ENCODE data around the gene ACAA2.
"Not testable (repeated sequence)": the region's sequence is repeated elsewhere in the genome, so short reads cannot be mapped to it uniquely, and the experiment has no call there.

The ACAA2 gene

DNA sequence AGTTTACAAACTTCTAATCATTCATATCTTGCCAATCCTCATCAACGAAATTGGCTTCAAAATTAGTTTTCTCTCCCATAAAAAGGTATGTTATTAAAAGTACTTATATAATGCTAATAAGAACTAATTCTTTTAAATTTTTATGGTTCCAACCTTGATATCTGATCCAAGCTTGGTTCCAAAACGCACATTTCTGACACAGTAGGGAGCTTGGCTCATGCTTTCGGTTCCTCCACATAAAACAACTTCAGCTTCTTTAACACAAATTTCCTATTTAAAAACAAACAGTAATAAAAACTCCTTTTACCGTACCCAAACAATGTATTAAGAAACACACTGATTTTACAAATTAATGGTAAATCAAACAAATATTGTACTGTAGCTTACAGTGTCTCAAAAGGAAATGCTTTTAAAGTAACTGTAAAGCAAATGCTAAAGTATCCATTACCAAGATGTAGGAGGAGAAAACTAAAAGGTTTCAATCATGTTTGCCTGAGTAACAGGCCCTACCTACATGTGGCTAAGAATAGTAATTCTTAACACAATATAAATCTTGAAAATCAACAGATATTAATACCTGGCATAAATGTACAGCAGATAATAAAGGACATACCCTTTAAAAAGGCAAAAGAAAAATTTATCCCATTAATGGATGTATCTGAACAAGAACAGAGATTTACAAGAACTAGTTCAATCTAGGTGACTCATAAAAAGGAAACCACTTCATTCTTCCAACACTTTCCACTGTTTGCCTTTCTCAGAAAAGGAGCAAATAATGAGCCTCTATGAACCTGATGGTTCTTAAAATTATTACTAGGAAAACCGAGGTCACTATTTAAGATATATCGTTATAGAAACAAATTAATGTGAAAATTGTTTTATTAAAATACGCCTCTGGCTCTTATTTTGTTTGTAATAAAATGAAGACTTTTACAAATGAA, 17.5 kb downstream of the ACAA2 start:
- Histone ChIP-seq H3K27ac (no peak overlapping the region), H3K4me1 (no peaks in the 10 kb centered on the region), H3K27me3 (no peaks in the 10 kb centered on the region), H3K9me3 (no peaks in the 10 kb centered on the region), H3K4me3 (no peak overlapping the region), H3K36me3 (peaks cover 31 to 63% (median 46%) of the 10 kb centered on the region in 3 donors)
- intact Hi-C loops (cut with DNase I; ENCODE audit: low total_unique reads): loop anchor here (5.0 kb wide), 1 partner anchor 1124 kb away; no protein-coding TSS in a partner anchor
- no peak for DNase-seq
- TF ChIP-seq, protein P1, sequence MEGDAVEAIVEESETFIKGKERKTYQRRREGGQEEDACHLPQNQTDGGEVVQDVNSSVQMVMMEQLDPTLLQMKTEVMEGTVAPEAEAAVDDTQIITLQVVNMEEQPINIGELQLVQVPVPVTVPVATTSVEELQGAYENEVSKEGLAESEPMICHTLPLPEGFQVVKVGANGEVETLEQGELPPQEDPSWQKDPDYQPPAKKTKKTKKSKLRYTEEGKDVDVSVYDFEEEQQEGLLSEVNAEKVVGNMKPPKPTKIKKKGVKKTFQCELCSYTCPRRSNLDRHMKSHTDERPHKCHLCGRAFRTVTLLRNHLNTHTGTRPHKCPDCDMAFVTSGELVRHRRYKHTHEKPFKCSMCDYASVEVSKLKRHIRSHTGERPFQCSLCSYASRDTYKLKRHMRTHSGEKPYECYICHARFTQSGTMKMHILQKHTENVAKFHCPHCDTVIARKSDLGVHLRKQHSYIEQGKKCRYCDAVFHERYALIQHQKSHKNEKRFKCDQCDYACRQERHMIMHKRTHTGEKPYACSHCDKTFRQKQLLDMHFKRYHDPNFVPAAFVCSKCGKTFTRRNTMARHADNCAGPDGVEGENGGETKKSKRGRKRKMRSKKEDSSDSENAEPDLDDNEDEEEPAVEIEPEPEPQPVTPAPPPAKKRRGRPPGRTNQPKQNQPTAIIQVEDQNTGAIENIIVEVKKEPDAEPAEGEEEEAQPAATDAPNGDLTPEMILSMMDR (IDR thresholded peaks at IDR 0.05): no peak

DNA sequence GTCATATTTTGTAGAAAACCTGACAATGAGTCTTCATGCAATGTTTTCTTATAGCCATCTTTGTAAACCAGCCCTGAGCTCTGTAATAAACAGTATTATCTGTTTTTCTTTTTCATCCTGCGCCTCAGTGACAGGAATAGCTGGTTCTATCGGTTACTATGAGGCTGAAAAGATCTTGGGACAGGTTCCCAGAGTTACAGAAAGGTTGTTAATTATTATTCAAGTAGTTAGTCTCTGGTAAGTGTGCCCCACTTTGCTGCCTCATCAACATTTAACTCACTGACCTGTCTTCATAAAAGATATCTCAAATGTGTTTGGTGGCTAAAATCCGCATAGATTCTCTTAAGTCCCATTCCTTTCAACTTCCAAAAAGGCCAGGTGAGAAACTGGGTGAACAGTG, 18.6 kb downstream of the ACAA2 start:
- Histone ChIP-seq H3K9me3 (no peaks in the 10 kb centered on the region), H3K4me3 (no peak overlapping the region), H3K36me3 (peaks cover 39 to 74% (median 57%) of the 10 kb centered on the region in 3 donors), H3K27me3 (no peaks in the 10 kb centered on the region), H3K4me1 (no peaks in the 10 kb centered on the region), H3K27ac (no peak overlapping the region)
- intact Hi-C loops (cut with DNase I; ENCODE audit: low total_unique reads): loop anchor here (5.0 kb wide), 1 partner anchor 1122 kb away; no protein-coding TSS in a partner anchor
- no peak for DNase-seq
- TF ChIP-seq, protein P1 (IDR thresholded peaks at IDR 0.05): no peak

DNA sequence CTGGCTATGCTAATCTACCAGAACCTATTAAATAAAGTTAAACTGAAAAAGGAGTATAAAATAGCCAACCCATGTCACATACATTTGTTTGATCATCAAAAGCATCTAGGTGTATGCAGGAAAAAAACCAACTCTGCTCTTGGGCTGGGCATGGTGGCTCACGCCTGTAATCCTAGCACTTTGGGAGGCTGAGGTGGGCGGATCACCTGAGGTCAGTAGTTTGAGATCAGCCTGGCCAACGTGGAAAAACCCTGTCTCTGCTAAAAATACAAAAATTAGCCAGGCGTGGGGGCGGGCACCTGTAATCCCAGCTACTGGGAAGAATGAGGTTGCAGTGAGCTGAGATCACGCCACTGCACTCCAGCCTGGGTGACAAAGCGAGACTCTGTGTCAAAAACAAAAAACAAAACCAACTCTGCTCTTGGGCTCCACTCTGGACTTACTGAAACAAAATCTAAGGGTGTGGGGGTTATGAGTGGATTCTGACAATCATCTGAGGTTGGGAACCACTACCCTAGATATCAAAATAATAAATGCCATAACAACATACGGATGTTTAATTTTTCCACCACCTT, 23.7 kb downstream of the ACAA2 start:
- H3K4me1 ChIP-seq; intact Hi-C loops (cut with DNase I; ENCODE audit: low total_unique reads); DNase-seq; H3K9me3 ChIP-seq; H3K4me3 ChIP-seq; H3K27me3 ChIP-seq; H3K27ac ChIP-seq: not testable (repeated sequence)
- H3K36me3 ChIP-seq: peaks cover 40 to 85% (median 77%) of the 10 kb centered on the region in 3 donors

DNA sequence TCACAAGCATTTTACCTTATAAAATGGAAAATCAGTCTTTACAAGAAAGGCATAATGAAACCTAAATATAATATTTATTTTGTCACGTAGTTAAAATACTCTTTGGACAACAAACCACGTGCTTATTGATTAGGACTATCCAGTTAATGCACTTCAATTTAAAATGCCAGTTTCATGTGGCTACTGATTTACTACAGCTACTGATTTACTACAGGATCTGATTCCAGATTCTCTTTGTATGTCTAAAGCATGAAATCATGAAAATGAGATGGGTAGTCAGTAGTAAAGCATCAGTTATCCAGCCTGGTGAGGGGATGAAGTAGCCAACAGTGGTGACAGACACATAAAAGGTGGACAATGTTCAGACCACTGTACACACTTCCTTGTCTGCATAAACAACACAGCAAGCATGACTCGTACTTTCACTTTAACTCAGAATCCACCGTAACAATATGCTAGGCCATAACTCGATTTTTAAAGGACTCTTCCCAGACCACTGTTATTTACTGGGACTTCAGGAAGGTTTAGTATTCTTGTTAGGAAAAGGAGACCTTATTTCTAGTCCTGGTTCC, 24.9 kb downstream of the ACAA2 start:
- no peaks in the 10 kb centered on the region for H3K27me3 ChIP-seq
- TF ChIP-seq, protein P1 (IDR thresholded peaks at IDR 0.05): no peak
- H3K9me3 ChIP-seq: no peaks in the 10 kb centered on the region
- H3K27ac ChIP-seq: no peak overlapping the region
- H3K4me3 ChIP-seq: no peak overlapping the region
- H3K36me3 ChIP-seq: peaks cover 49 to 80% (median 76%) of the 10 kb centered on the region in 3 donors
- no peak for DNase-seq
- no peaks in the 10 kb centered on the region for H3K4me1 ChIP-seq
- intact Hi-C loops (cut with DNase I; ENCODE audit: low total_unique reads): no loop called here

DNA sequence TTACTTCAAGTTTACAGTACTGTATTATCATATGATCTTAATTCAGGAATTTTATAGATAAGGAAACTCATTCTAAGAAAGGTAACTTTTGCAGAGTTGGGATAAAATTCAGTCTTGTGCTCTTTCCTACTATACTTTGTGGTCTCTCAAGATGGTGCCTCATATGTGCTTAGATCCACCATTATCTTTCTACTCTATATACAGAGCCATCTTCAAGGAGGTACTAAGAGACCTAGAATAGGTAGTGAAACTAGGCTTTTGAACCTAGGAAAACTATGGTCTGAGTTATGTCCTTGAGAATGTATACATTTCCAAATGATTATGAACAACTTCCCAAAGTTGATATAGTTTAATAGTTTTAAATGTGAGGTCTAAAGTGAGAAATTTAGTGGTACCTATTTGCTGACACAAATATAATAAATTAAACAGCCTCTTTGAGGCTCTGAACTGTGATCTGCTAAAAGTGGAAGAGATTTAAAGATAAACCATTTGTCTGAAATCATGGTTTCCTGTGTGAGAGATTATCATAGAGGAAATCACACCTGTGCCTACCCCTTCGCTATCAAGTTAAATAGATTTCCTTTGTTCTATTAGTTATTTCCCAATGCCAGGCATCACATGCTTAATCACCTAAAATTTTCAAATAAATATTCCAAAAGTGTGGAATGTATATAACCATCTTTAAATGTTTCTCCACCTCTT, 27.2 kb downstream of the ACAA2 start:
- intact Hi-C loops (cut with DNase I; ENCODE audit: low total_unique reads): no loop called here
- no peaks in the 10 kb centered on the region for H3K4me1 ChIP-seq
- TF ChIP-seq, protein P1 (IDR thresholded peaks at IDR 0.05): no peak

More for the DNA sequence above, 27.2 kb downstream of the ACAA2 start:
- Histone ChIP-seq H3K27ac (no peak overlapping the region), H3K4me3 (no peak overlapping the region), H3K36me3 (peaks cover 42 to 81% (median 64%) of the 10 kb centered on the region in 3 donors), H3K27me3 (no peaks in the 10 kb centered on the region), H3K9me3 (no peaks in the 10 kb centered on the region)
- DNase-seq: no peak

Data from tibial artery (tissue), 4 donors.